Activated CD8-positive, alpha-beta memory T cell treated with anti-CD3 and anti-CD28 coated beads, Interleukin-2, amount 50 U/mL, for 24 hours (primary cell): Measurements from ENCODE around the gene RBBP4.
"Not testable (repeated sequence)": the region's sequence is repeated elsewhere in the genome, so short reads cannot be mapped to it uniquely, and the experiment has no call there.

Source experiments
- DNase-seq: peaks from one replicate; pipeline ENCODE4 v3.0.0-alpha.2; 2020; ENCODE audit errors: extremely low read depth

Gene RBBP4

DNA sequence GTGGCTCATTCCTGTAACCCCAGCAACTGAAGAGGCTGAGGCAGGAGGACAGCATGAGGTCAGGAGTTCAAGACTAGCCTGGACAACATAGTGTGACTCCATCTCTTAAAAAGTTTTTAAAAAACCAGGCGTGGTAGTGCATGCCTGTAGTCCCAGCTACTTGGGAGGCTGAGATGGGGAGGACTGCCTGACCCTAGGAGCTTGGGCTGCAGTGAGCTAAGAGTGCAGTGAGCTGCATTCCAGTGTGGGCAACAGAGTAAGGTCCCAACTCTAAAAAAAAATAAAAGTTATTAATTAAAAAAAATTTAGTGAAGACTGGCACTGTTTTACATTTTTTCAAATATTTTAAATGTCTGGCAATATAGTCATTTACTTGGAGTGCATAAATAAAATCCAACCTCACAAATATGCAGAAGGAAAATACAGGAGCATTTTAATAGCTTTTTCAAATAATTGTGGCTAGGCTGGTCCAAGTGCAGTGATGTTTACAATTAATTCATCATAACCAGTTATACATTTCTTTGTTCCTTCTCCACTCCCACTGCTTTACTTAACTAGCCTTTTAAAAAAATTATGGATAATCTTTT lies 11.4 kb upstream of the RBBP4 start:
- no peak for DNase-seq

DNA sequence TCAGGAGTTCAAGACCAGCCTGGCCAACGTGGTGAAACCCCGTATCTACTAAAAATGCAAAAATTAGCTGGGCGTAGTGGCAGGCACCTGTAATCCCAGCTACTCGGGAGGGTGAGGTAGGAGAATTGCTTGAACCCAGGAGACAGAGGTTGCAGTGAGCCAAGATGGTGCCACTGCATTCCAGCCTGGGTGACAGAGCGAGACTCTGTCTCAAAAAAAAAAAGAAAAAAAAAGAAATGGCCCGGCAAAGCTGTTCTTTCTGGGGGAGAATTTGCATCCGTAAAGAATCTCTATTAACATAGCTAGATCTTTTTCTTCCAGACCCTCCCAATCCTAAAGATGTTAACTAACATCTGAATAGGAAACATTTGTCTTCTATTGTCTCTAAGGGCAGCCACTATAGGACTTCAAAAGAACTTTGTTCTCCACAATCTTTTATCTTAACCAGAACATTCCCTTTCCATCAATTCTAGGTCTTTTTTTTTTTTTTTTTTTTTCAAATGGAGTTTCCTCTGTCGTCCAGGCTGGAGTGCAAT lies 8.6 kb upstream of the RBBP4 start:
- DNase-seq, result not testable (repeated sequence)

DNA sequence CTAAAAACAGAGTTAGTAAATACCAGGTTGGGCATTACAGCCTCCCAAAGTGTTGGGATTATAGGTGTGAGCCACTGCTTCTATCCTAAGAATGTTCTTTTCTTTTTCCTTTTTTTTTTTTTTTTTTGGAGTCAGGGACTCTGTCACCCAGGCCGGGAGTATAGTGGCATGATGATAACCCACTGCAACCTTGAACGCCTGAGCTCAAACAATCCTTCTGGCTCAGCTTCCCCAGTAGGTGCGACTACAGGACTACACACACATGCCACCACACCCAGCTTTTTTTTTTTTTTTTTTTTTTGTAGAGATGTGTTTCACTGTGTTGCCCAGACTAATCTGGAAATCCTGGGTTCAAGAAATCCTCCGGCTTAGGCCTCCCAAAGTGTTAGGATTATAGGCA lies 6.6 kb upstream of the RBBP4 start:
- no peak for DNase-seq

DNA sequence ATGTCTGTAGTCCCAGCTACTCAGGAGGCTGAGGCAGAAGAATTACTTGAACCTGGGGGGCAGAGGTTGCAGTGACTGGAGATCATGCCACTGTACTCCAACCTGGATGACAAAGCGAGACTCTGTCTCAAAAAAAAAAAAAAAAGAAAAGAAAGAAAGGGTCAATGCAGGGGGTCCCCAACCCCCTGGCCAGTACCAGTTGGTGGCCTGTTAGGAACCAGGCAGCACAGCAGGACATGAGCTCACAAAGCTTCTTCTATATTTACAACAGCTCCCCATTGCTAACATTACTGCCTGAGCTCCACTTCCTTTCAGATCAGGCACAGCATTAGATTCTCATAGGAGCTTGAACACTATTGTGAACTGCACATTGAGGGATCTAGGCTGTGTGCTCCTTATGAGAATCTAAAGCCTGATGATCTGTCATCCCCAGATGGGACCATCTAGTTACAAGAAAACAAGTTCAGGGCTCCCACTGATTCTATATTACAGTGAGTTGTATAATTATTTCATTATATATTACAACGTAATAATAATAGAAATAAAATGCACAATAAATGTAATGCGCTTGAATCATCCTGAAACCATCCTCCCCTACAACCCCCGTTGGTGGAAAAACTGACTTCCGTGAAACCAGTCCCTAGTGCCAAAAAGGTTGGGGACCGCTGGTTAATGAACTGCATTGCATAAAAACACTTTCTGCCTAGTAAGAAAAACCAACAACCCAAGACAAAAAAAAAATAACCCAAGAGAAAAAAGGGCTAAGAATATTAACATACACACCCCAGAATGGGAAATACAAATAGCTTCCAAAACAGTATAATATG lies 3.5 kb upstream of the RBBP4 start:
- DNase-seq, result no peak

DNA sequence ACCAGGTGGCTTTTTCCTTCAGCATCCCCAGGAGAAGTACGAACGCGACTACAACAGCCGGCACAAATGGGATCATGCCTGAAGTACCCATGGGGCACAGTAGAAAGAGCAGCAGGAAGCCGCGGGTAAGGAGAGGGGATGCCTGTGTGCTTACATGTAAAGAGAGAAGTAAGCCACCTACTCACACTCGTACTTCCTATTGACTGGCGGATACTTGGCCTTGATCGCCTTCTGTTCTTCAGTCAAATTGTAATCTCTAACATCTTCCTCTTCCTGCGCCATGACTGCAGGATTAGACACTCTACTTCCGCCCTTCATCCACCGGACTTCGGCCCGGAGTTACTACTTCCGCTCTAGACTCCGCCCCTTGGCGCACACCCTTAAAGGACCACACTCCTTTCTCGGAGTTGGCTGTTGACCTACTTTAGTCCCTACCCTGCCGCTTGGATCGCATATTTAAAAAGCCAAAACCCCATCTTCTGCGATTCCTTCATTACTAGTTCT lies 708 bp upstream of the RBBP4 start, which contains the start of gene ZBTB8OS:
Gene ZBTB8OS (minus strand): TSS at position 303 of the 504 bp plus-strand sequence. CDS start 21 bp downstream, at position 282.
- DNase-seq, result peak; percentile 79

DNA sequence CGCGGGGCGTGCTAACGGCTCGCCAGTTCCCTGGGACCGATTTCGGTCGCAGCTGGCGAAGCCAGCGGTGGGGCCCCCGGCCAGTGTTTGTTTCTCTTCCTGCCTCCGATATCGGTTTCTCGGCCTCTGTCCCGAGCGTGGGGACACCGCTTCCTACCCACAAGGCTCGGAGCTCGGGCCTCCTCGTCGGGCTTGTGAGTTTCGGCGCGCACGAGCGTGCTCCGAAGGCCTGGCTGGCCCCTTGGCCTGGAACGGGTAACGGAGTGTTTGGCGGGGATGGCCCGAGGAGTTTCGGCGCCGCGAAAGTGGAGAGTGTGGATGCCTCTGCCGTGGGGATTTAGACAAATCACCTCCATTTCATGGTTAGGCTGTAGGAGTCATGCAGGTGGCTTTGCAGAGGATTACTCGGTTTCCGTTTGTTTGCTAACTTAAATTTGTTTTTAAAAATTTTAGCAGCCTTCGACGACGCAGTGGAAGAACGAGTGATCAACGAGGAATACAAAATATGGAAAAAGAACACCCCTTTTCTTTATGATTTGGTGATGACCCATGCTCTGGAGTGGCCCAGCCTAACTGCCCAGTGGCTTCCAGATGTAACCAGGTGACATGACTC lies 559 bp downstream of the RBBP4 start:
- DNase-seq, result no peak

DNA sequence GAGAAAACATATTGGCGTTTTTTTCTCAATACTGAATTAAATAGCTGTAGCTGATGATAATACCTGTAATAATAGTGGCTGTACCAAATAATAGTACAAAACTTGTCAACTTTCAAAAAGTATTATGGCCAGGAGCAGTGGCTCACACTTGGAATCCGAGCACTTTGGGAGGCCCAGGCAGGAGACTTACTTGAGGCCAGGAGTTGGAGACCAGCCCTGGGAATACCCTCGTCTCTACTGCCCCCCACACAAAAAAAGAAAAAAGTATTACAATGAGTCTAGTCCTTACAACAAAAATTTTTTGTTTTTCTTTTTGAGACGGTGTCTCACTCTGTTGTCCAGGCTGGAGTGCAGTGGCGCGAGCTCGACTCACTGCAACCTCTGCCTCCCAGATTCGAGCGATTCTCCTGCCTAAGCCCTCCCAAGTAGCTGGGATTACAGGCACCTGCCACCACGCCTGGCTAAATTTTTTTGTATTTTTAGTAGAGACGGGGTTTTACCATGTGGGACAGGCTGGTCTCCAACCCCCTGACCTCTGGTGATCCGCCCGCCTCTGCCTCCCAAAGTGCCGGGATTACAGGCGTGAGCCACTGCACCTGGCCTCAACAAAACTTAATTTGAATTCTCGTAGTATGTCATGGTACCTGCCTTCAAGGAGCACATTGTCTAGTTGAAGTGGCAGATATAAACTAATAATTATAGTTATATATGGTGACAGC lies 1.4 kb downstream of the RBBP4 start:
- DNase-seq, result no peak

DNA sequence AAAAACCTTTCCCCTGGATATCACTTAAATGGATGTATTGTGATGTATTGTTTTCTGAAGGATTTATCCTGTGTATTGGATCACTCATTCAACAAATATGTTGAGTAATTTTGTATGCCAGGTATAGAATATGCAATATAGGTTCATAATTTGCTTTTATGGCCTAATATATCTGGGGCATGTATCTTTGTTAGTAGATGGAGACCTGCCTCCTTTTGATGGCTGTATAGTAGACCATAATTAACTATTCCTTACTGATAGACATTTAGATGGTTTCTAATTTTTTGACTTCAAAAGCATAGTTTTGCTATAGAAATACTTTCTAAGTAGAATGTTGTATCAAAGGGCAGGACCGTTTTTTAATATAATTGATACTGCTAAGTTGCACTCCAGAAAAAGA lies 8.6 kb downstream of the RBBP4 start:
- DNase-seq, result no peak

DNA sequence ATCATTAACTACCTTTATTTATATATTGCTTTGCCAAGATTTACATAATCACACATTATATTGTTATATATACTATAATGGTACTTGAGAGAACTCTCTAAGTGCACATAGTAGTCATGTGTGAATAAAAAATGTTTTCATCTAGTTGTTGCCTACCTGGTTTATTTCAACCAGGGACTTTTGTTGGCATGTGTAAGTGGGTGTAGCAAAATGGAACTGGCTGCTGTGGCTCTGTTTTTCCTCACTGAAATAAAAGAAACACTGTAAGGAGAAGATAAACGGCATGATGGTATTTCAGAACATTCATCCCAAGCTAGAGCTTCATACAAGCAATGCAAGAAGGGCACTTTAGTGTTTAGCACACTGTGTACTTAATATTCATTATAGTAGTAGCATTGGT lies 14.9 kb downstream of the RBBP4 start:
- DNase-seq, result no peak

DNA sequence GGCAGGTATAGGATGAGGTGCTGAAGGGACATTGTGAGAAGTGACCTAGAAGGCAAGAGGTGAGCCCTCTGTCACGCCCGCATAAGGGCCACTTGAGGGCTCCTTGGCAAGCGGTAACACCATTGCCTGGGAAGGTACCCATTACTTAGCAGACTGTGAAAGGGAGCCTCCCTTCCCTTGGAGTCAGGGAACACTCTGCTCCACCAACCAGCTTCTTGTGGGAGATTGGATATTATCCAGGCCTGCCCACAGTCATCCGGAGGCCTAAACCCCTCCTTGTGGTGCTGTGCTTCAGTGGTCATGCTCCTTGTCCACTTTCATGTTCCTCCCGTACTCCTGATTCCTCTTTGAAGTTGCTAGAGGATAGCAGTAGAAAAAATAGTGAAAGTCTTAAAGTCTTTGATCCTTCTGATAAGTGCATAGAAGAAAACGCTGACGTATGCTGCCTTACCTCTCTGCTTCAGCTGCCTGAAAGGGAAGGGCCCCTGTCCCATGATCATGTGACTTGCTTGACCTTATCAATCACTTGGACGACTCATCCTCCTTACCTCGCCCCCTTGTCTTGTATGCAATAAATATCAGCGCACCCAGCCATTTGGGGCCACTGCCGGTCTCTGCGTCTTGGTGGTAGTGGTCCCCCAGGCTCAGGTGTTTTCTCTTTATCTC lies 16.0 kb downstream of the RBBP4 start:
- no peak for DNase-seq

DNA sequence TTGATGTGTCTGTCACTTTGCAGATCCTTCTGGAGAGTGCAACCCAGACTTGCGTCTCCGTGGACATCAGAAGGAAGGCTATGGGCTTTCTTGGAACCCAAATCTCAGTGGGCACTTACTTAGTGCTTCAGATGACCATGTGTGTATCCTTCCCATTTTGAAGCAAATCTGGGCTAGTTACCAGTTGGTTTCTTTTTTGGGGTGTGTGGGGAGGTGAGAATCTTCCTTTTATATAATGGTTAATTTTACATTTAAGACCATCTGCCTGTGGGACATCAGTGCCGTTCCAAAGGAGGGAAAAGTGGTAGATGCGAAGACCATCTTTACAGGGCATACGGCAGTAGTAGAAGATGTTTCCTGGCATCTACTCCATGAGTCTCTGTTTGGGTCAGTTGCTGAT lies 17.7 kb downstream of the RBBP4 start:
- not testable (repeated sequence) for DNase-seq

DNA sequence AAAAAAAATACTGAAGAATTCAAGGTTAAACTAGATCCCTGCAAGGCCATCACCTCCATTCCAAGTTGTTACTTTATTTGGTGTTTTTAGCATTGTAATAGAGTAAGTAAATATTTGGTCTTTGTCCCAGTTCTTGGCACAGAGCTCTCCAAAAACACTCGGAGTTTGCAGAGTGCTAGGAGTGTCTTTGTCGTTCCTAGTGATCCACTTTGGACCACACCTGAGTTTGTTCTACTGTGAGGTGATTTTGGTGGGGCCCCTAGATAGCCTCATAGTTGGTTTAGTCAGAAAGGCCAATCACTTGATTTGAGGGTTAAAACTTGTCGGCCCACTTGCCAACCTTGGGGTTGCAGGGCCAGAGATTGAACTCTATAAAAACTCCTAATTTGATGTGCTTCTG lies 25.9 kb downstream of the RBBP4 start:
- DNase-seq, result no peak

DNA sequence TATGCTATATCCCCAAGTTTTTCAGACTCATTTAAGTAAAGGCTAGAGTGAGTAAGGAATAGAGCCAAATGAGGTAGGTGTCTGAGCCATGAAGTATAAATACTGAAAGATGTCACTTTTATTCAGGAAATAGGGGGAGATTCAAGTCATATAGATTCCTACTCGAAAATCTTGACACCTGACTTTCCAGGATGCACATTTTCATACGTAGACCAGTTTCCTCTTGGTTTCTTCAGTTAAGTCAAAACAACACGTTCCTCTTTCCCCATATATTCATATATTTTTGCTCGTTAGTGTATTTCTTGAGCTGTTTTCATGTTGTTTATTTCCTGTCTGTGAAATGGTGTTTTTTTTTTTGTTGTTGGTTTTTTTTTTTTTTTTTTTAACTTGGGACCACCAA lies 29.0 kb downstream of the RBBP4 start:
- DNase-seq, result not testable (repeated sequence)

DNA sequence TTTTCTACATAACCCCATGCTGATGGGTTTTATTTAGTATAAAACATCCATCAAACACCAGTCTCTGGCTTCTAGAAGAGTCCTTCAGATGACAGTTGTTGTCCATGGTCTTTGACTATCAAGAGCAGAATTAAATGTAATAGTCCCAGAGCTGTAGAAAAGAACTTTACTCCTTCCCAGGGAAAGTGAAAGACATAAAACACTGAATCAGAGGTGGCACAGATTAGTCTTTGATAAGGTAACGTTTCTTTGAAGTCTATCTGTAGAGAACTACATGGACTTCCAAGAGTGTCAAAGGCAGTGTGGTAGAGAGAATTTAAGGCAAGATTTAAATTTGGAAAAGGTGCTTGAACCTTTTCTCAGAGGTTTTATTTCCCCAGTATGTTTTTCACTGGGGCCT lies 29.6 kb downstream of the RBBP4 start:
- no peak for DNase-seq

DNA sequence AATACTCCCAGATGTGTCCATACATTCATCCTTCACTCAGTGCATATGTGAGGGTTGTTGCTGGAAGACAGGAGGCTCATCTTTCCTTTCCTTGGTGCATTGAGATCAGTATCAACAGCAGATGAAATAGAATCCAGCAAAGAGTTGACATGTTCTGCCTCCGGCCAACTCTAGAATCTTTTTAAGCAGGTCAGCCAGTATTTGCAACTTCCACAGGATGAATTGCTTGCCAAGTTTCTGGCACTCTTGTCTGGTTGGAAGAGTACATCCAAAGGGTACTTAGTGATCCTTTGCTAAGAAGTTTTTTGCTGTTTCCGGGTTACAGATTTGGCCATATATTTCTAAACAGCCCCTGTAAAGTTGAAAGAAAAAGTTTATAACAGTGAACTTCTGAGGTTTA lies 30.5 kb downstream of the RBBP4 start:
- no peak for DNase-seq

DNA sequence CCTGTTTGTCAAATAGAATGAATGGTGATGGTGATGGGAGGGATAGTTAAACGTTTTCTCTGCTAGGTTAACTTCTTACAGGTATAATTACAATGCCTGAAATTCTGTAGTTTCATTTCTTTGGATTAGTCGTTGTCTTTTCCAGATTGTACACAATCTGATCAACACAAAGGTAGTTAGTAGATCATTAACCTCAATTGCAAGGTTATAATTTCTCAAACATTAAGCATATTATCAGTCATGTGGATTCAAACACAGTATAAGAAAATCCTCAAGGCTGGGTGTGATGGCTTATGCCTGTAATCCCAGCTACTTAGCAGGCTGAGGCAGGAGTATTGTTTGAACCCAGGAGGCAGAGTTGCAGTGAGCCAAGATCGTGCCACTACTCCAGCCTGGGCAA lies 31.0 kb downstream of the RBBP4 start:
- DNase-seq, result no peak

DNA sequence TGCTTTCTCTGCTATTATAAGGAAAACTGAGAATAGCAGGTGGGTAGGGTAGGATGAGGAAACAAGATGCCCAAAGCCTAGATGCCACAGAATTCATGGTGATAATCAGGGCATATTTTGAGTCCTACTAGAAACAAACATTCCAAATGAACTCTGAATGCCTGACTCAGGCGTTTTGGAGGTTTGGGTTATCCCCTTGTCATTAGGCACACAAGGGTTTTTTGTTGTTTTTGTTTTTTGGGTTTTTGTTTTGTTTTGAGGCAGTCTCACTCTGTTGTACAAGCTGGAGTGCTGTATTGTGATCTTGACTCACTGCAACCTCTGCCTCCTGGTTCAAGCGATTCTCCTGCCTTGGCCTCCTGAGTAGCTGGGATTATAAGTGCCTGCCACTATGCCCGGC lies 32.4 kb downstream of the RBBP4 start:
- DNase-seq, result no peak

DNA sequence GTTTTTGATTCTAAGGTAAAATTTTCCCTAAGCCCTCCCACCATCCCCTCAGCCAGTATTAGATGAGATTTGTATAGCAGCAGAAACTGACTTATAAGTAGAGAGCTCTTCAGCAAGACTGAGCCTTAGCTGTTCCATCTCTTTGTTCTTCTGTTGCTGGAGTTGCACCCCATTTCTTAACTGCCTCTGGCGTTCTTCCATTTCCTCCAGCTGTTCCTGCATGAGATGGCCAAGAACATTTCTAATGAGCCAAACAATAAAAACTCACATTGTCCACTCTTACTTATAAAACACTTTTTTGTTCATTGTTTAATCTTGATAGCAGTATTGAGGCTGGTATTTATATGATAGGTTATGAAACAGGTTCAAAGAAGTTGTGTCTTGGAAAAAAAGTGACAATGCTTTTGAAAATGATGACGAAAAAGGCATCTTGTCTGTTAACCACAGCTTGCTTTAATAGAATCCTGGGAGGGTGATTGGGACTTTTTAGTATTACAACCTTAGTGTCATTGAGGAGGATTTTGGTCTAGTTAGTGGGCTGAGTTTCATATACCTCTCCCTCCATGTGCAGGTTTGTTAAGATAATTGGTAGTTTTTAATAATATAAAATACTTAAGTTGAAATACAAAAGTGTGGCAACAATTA lies 33.3 kb downstream of the RBBP4 start:
- no peak for DNase-seq

DNA sequence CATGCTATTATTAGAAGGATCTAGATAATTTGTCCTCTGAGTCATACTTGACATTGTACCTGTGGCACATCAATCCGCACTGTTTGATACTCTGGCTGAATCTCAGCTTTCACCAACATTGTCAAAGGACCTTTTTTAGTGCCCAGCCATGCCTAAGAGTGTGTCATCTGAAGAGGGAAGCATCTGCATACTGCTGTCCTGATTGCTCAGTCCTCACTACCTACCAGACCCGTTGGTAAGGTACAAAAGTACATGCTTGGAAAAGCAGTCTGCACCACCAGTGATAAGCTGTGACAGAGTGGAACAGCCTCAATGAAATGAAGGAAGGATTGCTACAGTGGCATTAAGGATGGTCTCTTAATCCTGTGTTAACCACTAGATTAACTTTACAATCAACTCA lies 34.5 kb downstream of the RBBP4 start:
- no peak for DNase-seq

DNA sequence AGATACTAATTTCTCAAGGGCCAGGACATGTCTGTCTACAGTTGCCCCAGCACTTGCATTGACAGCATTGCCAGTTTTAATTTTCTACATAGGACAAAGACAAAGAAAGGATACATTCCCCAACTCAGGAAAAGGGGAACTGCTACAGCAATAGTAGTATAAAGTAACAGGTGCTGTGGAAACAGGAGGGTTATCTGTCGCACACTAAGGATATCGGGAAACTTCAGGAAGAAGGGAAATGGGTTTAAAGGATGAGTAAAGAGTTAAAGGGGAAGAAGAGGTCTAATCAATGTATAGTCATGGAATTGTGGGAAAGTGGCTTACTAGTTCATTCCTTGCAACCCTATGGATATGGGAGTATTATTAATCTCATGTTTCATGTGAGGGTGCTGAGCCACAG lies 35.4 kb downstream of the RBBP4 start:
- no peak for DNase-seq
